ENCODE results near the gene SPATS1.

SPATS1 gene

GRCh38 chr6:44305200-44305725, 37.2 kb upstream of the SPATS1 start:
- Histone ChIP-seq H3K27me3 (ENCODE audit: insufficient read depth, poor library complexity, severe bottlenecking) (no peaks in the 10 kb centered on the region), H3K36me3 (ENCODE audit: low read depth) (peaks cover 65% of the 10 kb centered on the region), H3K9me3 (ENCODE audit: severe bottlenecking) (no peaks in the 10 kb centered on the region), H3K27ac (ENCODE audit: poor library complexity, severe bottlenecking) (no peak overlapping the region), H3K4me1 (ENCODE audit: insufficient read depth, poor library complexity, severe bottlenecking) (peaks cover 10% of the 10 kb centered on the region), H3K4me3 (ENCODE audit: severe bottlenecking) (no peak overlapping the region)
- TF ChIP-seq, protein P1, sequence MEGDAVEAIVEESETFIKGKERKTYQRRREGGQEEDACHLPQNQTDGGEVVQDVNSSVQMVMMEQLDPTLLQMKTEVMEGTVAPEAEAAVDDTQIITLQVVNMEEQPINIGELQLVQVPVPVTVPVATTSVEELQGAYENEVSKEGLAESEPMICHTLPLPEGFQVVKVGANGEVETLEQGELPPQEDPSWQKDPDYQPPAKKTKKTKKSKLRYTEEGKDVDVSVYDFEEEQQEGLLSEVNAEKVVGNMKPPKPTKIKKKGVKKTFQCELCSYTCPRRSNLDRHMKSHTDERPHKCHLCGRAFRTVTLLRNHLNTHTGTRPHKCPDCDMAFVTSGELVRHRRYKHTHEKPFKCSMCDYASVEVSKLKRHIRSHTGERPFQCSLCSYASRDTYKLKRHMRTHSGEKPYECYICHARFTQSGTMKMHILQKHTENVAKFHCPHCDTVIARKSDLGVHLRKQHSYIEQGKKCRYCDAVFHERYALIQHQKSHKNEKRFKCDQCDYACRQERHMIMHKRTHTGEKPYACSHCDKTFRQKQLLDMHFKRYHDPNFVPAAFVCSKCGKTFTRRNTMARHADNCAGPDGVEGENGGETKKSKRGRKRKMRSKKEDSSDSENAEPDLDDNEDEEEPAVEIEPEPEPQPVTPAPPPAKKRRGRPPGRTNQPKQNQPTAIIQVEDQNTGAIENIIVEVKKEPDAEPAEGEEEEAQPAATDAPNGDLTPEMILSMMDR (IDR thresholded peaks at IDR 0.05; ENCODE audit: poor library complexity, severe bottlenecking): no peak
- DNase-seq (ENCODE audit: low spot score): no peak
- no peak for ATAC-seq (ENCODE audit: low read depth)

DNA sequence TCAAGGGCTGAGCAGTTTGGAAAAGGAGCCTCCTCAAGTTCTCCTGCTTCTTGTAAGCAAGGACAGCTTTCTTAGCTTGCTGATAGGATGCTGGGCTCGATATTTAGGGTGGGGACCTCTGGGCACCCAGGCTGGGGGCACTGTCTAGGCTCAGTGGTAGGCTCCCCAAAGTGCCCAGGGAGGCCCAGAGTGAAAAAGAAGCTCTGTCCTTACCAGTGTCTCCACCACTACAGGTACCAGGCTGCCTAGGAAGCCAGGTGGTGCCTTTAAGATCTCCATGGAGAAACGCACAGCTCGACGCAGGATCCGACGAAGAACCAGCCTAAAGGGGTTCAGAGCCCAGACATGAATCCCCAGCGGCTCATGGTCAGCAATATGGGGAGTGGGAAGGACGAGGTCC, 35.7 kb upstream of the SPATS1 start:
- H3K9me3 ChIP-seq (ENCODE audit: severe bottlenecking): no peaks in the 10 kb centered on the region
- no peak overlapping the region for H3K27ac ChIP-seq (ENCODE audit: poor library complexity, severe bottlenecking)
- H3K4me3 ChIP-seq (ENCODE audit: severe bottlenecking): no peak overlapping the region
- H3K36me3 ChIP-seq (ENCODE audit: low read depth): peaks cover 78% of the 10 kb centered on the region
- H3K4me1 ChIP-seq (ENCODE audit: insufficient read depth, poor library complexity, severe bottlenecking): peaks cover 10% of the 10 kb centered on the region
- DNase-seq (ENCODE audit: low spot score): no peak
- TF ChIP-seq, protein P1 (IDR thresholded peaks at IDR 0.05; ENCODE audit: poor library complexity, severe bottlenecking): no peak
- no peak for ATAC-seq (ENCODE audit: low read depth)
- no peaks in the 10 kb centered on the region for H3K27me3 ChIP-seq (ENCODE audit: insufficient read depth, poor library complexity, severe bottlenecking)

DNA sequence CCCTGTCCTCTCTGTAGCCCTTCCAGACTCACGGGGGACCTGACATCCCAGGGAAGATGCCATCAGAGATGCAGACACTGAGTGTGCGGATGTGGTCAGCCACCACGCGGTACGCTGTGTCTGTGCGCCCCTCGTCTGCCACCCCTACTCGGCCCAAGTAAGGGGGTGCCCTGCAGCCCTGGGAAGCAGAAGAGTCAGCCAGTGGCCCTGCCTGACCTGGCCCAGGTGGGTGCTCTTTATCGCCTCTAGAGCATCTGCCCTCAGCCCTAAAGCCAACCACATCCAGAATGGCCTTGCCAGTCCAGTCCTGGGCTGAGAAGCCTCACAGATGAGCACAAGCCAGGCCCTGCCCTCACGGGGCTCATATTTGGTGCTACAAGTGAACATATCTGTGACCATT, 35.2 kb upstream of the SPATS1 start:
- Histone ChIP-seq H3K9me3 (ENCODE audit: severe bottlenecking) (no peaks in the 10 kb centered on the region), H3K27ac (ENCODE audit: poor library complexity, severe bottlenecking) (no peak overlapping the region), H3K36me3 (ENCODE audit: low read depth) (peaks cover 78% of the 10 kb centered on the region), H3K4me3 (ENCODE audit: severe bottlenecking) (no peak overlapping the region), H3K27me3 (ENCODE audit: insufficient read depth, poor library complexity, severe bottlenecking) (no peaks in the 10 kb centered on the region), H3K4me1 (ENCODE audit: insufficient read depth, poor library complexity, severe bottlenecking) (peaks cover 12% of the 10 kb centered on the region)
- ATAC-seq (ENCODE audit: low read depth) (no peak), DNase-seq (ENCODE audit: low spot score) (no peak)
- TF ChIP-seq, protein P1 (IDR thresholded peaks at IDR 0.05; ENCODE audit: poor library complexity, severe bottlenecking): no peak

GRCh38 chr6:44309092-44309491, 33.4 kb upstream of the SPATS1 start:
- TF ChIP-seq, protein P1 (IDR thresholded peaks at IDR 0.05; ENCODE audit: poor library complexity, severe bottlenecking): no peak
- no peak for DNase-seq (ENCODE audit: low spot score)
- H3K27me3 ChIP-seq (ENCODE audit: insufficient read depth, poor library complexity, severe bottlenecking): no peaks in the 10 kb centered on the region
- H3K27ac ChIP-seq (ENCODE audit: poor library complexity, severe bottlenecking): no peak overlapping the region
- H3K9me3 ChIP-seq (ENCODE audit: severe bottlenecking): no peaks in the 10 kb centered on the region
- no peak overlapping the region for H3K4me3 ChIP-seq (ENCODE audit: severe bottlenecking)
- H3K4me1 ChIP-seq (ENCODE audit: insufficient read depth, poor library complexity, severe bottlenecking): peaks cover 15% of the 10 kb centered on the region
- peak; percentile 61 for ATAC-seq (ENCODE audit: low read depth)
- peaks cover 62% of the 10 kb centered on the region for H3K36me3 ChIP-seq (ENCODE audit: low read depth)

DNA sequence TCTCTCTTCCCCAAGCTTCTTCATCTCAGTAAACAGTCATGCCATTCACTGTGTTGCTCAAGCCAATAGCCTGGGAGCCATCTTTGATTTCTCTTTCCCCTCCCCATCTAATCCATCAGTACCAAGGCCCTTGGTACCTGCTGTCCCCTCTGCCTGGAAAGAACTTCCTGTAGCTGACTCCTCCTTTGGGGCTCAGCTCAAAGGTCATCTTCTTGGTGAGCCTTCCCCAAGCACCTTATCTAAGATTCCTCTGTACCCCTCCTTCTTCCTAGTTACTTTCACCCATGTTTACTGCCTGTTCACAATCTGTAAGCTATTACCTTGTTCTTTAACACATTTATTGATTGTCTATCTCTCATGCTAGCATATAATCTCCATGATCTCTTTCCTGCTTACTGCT, 32.8 kb upstream of the SPATS1 start:
- no peak overlapping the region for H3K4me3 ChIP-seq (ENCODE audit: severe bottlenecking)
- H3K9me3 ChIP-seq (ENCODE audit: severe bottlenecking): no peaks in the 10 kb centered on the region
- no peaks in the 10 kb centered on the region for H3K27me3 ChIP-seq (ENCODE audit: insufficient read depth, poor library complexity, severe bottlenecking)
- H3K27ac ChIP-seq (ENCODE audit: poor library complexity, severe bottlenecking): no peak overlapping the region
- H3K4me1 ChIP-seq (ENCODE audit: insufficient read depth, poor library complexity, severe bottlenecking): peaks cover 15% of the 10 kb centered on the region
- DNase-seq (ENCODE audit: low spot score) (no peak), ATAC-seq (ENCODE audit: low read depth) (no peak)
- peaks cover 57% of the 10 kb centered on the region for H3K36me3 ChIP-seq (ENCODE audit: low read depth)
- TF ChIP-seq, protein P1 (IDR thresholded peaks at IDR 0.05; ENCODE audit: poor library complexity, severe bottlenecking): no peak

Measured in RWPE2 (cell line).